Measurements from ENCODE around the gene TBX4. TPM values are rescaled to one million over a fixed set of nuclear protein-coding genes. Genes with fewer than 3 reads are reported as not detected.
A peak's percentile ranks its signal among the peaks of the same experiment; 100 is the strongest.

The TBX4 gene
- total and polyA plus RNA-seq, 2 of the 13 experiments (the other 11 are each of a cell fraction or from before 2014, with no cell fraction given), result 0.11 to 1.1 TPM

DNA sequence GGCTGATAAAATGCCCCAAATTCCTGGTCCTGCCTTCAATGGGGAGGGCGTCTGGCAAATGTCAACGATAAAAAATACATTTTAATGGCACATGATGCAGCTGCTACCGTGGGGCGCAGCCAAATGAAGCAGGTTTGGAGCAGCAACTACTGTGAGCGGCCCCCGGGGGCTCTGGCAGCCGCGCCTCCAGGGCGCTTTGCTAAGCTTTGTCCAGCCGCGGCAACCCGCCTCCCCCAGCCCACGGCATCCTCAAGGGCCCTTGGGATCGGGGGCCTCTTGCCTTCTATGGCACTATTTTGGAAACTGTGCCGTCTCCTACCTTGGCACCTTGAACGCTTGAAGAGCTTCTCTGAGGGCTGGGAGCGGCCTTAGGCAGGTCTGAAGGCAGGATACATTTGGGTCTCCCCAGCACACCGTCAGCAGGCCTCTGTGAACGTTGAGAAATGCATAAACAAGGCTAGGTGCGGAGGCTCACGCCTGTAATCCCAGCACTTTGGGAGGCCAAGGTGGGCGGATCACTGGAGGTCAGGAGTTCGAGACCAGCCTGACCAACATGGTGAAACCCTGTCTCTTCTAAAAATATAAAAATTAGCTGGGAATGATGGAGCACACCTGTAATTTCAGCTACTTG, 25.1 kb downstream of the TBX4 start:
- no peaks in the 10 kb centered on the region for H3K9me3 ChIP-seq (ENCODE audit: low read length)

More for the DNA sequence above, 25.1 kb downstream of the TBX4 start:
- H4K20me1 ChIP-seq (ENCODE audit: insufficient read depth, low read length), result no peaks in the 10 kb centered on the region
- no TSS peak for BruUV-seq (replicated peaks)
- no peak overlapping the region for H3K4me2 ChIP-seq (ENCODE audit: low read depth, low read length)
- WGBS (ENCODE audit: low lambda C conversion rate), result 90% methylated on average over 23 of the region's 23 CpGs
- no peaks in the 10 kb centered on the region for H3K27me3 ChIP-seq (ENCODE audit: control insufficient read depth in 1 of 2, insufficient read depth in 2 of 2, low read length in 2 of 2)
- no peaks in the 10 kb centered on the region for H3K79me2 ChIP-seq (ENCODE audit: insufficient read depth, low read length)
- TF ChIP-seq ZNF496 (CRISPR knock-in tag; IDR thresholded peaks at IDR 0.05; ENCODE audit: insufficient replicate concordance), result no peak
- TF ChIP-seq EED (CRISPR knock-in tag; IDR thresholded peaks at IDR 0.05), result 0 out of 2 replicates have a peak, but pooled peaks have one; percentile 18
- TF ChIP-seq, protein P1, sequence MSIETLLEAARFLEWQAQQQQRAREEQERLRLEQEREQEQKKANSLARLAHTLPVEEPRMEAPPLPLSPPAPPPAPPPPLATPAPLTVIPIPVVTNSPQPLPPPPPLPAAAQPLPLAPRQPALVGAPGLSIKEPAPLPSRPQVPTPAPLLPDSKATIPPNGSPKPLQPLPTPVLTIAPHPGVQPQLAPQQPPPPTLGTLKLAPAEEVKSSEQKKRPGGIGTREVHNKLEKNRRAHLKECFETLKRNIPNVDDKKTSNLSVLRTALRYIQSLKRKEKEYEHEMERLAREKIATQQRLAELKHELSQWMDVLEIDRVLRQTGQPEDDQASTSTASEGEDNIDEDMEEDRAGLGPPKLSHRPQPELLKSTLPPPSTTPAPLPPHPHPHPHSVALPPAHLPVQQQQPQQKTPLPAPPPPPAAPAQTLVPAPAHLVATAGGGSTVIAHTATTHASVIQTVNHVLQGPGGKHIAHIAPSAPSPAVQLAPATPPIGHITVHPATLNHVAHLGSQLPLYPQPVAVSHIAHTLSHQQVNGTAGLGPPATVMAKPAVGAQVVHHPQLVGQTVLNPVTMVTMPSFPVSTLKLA (IDR thresholded peaks at IDR 0.05), result no peak
- TF ChIP-seq, protein P2, sequence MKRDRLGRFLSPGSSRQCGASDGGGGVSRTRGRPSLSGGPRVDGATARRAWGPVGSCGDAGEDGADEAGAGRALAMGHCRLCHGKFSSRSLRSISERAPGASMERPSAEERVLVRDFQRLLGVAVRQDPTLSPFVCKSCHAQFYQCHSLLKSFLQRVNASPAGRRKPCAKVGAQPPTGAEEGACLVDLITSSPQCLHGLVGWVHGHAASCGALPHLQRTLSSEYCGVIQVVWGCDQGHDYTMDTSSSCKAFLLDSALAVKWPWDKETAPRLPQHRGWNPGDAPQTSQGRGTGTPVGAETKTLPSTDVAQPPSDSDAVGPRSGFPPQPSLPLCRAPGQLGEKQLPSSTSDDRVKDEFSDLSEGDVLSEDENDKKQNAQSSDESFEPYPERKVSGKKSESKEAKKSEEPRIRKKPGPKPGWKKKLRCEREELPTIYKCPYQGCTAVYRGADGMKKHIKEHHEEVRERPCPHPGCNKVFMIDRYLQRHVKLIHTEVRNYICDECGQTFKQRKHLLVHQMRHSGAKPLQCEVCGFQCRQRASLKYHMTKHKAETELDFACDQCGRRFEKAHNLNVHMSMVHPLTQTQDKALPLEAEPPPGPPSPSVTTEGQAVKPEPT (CRISPR knock-in tag; IDR thresholded peaks at IDR 0.05; ENCODE audit: low read depth), result no peak
- TF ChIP-seq, protein P3, sequence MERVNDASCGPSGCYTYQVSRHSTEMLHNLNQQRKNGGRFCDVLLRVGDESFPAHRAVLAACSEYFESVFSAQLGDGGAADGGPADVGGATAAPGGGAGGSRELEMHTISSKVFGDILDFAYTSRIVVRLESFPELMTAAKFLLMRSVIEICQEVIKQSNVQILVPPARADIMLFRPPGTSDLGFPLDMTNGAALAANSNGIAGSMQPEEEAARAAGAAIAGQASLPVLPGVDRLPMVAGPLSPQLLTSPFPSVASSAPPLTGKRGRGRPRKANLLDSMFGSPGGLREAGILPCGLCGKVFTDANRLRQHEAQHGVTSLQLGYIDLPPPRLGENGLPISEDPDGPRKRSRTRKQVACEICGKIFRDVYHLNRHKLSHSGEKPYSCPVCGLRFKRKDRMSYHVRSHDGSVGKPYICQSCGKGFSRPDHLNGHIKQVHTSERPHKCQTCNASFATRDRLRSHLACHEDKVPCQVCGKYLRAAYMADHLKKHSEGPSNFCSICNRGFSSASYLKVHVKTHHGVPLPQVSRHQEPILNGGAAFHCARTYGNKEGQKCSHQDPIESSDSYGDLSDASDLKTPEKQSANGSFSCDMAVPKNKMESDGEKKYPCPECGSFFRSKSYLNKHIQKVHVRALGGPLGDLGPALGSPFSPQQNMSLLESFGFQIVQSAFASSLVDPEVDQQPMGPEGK (CRISPR knock-in tag; IDR thresholded peaks at IDR 0.05), result no peak
- FAIRE-seq (no peak), DNase-seq (ENCODE audit: low spot score) (no peak), ATAC-seq (no peak)
- H3K9ac ChIP-seq (ENCODE audit: insufficient read depth, low read depth, low read length), result no peak overlapping the region
- ChIA-PET POLR2A (no interaction called here), CTCF (ENCODE audit: low intra/inter-chr PET ratio, low total read pairs) (no interaction called here)
- no peak overlapping the region for H3K27ac ChIP-seq (ENCODE audit: extremely low read length, insufficient read depth, low read length)
- H3K36me3 ChIP-seq (replicated peaks in 1 of 2; ENCODE audit: control insufficient read depth in 1 of 2, insufficient read depth in 2 of 2, low read length in 2 of 2), result no peaks in the 10 kb centered on the region
- no peak overlapping the region for H2AFZ ChIP-seq (ENCODE audit: low read length)
- intact Hi-C loops (cut with micrococcal nuclease; ENCODE audit: unreplicated experiment) (no loop called here), in situ Hi-C loops (cut with HindIII; ENCODE audit: extremely low pct_ligation_motif_present, low pct_unique_long_range_greater_than_20kb) (no loop called here)
- no peak overlapping the region for H3K4me3 ChIP-seq (replicated peaks in 1 of 3; ENCODE audit: insufficient read depth in 1 of 3, low read depth in 2 of 3, low read length in 3 of 3)
- peaks cover 13% of the 10 kb centered on the region for H3K4me1 ChIP-seq (ENCODE audit: insufficient read depth, low read length)

All from HepG2 (cell line).